Heart left ventricle (tissue), 13 donors: ENCODE results near the gene COQ6.

Experiments used
- CTCF ChIP-seq, 12 donors: fragments of 200-600 bp; sonication (generic) in 4 of 12; IDR thresholded peaks; one replicate each; pipeline versions ENCODE4 v1.5.0 to v1.8.0; 2018 to 2022; ENCODE audit warnings: antibody characterized with exemption in 12 of 12, mild to moderate bottlenecking in 5 of 12
- POLR2A ChIP-seq, 2 donors: fragments of 450-650 bp; IDR thresholded peaks; one replicate each; pipeline ENCODE4 v1.6.1; 2017; ENCODE audit warnings: antibody characterized with exemption in 2 of 2, mild to moderate bottlenecking in 2 of 2, moderate library complexity in 2 of 2
- donor health status: ischemic (EF 13 %, LVEDD 7.1; RV severe dilation, severe dysfunction).
- donor health status: DM: no; HTN: yes; CAD: no.
- donor health status: DM: no; HTN: no; CAD: no.
- donor health status: ischemic (EF 25% LVEDD 6.9; RV normal size, moderate dysfunction).
- donor health status: ischemic (EF 25% LVEDD 5.7; RV mildly dilated, moderate dysfunction).
- donor health status: ischemic (EF 35%, LVEDD 5.7; RV mildly dilated, moderate dysfunction).
- donor health status: nonischemic (EF 11% LVEDD 7.7; RV severe dilation, severe dysfunction).
- donor health status: DM: yes; HTN: yes; CAD: no.
- donor health status: PGD.
- donor health status: ischemic (EF 29% LVEDD 5.4; RV normal size, mild dysfunction).
- donor health status: nonischemic (EF 23%, LVEDD 6.1; RV moderate dilation, normal function).

- TF ChIP-seq CTCF (IDR thresholded peaks at IDR 0.05): no peak
- TF ChIP-seq POLR2A (IDR thresholded peaks at IDR 0.05): no peak
Observed at GRCh38 chr14:73936548-73936947, 13.6 kb upstream of the COQ6 start.
